SK-N-MC (cell line): ENCODE data around the gene P2RY2.

Experiments used
- DNase-seq: peaks from one replicate; pipeline ENCODE4 v3.0.0-alpha.2; 2011; ENCODE audit warnings: low read depth, low spot score
- H3K27ac ChIP-seq: fragments of 200-600 bp; sonication (generic); 2 replicates; pipeline ENCODE4 v1.5.1; 2016; ENCODE audit warnings: mixed run types
- H3K36me3 ChIP-seq: fragments of 200-600 bp; sonication (generic); 2 replicates; pipeline ENCODE4 v1.6.1; 2017; ENCODE audit warnings: antibody characterized with exemption, low read length, mixed read lengths; ENCODE audit not compliant: insufficient read depth
- H3K4me3 ChIP-seq: fragments of 200-600 bp; sonication (generic); 2 replicates; pipeline ENCODE4 v1.5.1; 2016
- H3K9ac ChIP-seq: fragments of 200-600 bp; sonication (generic); 2 replicates; pipeline ENCODE4 v1.8.0; 2017; ENCODE audit warnings: mixed run types, mixed read lengths; ENCODE audit not compliant: insufficient read length
- H3K9me3 ChIP-seq: fragments of 200-600 bp; sonication (generic); 2 replicates; pipeline ENCODE4 v1.6.1; 2017; ENCODE audit warnings: low read depth, mild to moderate bottlenecking, antibody characterized with exemption, low read length, moderate library complexity, mixed read lengths
- EZH2 ChIP-seq: fragments of 200-600 bp; sonication (generic); IDR thresholded peaks from one replicate; pipeline ENCODE4 v1.6.1; 2017; ENCODE audit warnings: antibody characterized with exemption
- FOXP2 ChIP-seq: optimal IDR thresholded peaks from 2 replicates; pipeline ENCODE3; 2011; ENCODE audit warnings: mild to moderate bottlenecking, moderate library complexity; ENCODE audit not compliant: insufficient read depth; ENCODE audit errors: extremely low read length, control extremely low read depth
- POLR2AphosphoS5 ChIP-seq: IDR thresholded peaks from 2 replicates; pipeline ENCODE4 v1.6.1; 2012; ENCODE audit warnings: mild to moderate bottlenecking, low read depth, low read length, borderline replicate concordance

The P2RY2 gene

DNA sequence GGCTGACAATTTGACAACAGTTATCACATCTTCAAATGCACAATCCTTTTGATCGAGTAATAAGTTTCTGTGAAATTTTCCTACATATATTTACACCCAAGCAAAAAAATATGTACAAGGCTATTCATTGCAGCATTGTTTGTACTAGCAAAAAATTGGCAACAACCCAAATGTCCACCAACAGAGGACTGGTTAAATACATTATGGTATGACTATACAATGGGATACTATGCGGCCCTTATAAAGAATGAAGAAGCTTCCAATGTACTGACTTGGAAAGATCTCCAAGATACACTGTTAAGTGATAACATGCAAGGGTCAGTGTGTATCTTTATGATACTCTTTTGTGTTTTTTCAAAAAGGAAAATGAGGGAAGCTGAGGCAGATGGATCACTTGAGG, 8.2 kb upstream of the P2RY2 start:
- TF ChIP-seq FOXP2 (no peak), EZH2 (no peak), POLR2AphosphoS5 (no peak)

DNA sequence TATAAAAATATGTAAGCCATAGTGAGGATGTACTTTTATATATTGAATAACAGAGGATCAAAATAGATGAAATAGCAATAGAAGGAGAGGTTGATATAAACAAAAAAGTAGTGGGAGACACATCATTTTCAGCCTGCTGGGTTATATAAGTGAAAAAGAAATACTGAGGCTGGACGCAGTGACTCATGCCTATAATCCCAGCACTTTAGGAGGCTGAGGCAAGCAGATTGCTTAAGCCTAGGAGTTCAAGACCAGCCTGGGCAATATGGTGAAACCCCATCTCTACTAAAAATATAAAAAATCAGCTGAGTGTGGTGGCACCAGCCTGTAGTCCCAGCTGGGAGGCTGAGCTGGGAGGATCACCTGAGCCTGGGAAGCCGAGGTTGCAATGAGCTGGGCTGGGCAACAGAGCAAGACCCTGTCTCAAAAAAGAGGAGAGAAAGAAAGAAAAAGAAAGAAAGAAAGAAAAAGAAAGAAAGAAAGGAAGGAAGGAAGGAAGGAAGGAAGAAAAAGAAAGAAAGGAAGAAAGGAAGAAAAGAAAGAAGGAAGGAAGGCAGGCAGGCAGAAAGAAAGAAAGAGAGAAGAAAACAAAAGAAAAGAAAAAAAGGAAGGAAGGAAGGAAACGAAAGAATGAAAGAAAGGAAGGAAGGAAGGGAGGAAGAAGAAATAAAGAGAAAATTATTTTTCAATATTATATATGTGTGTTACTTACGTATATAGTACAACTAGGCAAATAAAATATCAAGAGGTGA, 7.0 kb upstream of the P2RY2 start:
- H3K27ac ChIP-seq = no peak overlapping the region
- DNase-seq = no peak
- TF ChIP-seq FOXP2 (no peak), EZH2 (no peak), POLR2AphosphoS5 (no peak)
- H3K9me3 ChIP-seq = no peaks in the 10 kb centered on the region
- H3K9ac ChIP-seq = no peak overlapping the region
- H3K36me3 ChIP-seq = no peaks in the 10 kb centered on the region
- H3K4me3 ChIP-seq = no peak overlapping the region

More for the DNA sequence above, 8.2 kb upstream of the P2RY2 start:
- Histone ChIP-seq H3K4me3 (no peak overlapping the region), H3K36me3 (no peaks in the 10 kb centered on the region), H3K27ac (no peak overlapping the region), H3K9ac (no peak overlapping the region), H3K9me3 (no peaks in the 10 kb centered on the region)
- DNase-seq = no peak

DNA sequence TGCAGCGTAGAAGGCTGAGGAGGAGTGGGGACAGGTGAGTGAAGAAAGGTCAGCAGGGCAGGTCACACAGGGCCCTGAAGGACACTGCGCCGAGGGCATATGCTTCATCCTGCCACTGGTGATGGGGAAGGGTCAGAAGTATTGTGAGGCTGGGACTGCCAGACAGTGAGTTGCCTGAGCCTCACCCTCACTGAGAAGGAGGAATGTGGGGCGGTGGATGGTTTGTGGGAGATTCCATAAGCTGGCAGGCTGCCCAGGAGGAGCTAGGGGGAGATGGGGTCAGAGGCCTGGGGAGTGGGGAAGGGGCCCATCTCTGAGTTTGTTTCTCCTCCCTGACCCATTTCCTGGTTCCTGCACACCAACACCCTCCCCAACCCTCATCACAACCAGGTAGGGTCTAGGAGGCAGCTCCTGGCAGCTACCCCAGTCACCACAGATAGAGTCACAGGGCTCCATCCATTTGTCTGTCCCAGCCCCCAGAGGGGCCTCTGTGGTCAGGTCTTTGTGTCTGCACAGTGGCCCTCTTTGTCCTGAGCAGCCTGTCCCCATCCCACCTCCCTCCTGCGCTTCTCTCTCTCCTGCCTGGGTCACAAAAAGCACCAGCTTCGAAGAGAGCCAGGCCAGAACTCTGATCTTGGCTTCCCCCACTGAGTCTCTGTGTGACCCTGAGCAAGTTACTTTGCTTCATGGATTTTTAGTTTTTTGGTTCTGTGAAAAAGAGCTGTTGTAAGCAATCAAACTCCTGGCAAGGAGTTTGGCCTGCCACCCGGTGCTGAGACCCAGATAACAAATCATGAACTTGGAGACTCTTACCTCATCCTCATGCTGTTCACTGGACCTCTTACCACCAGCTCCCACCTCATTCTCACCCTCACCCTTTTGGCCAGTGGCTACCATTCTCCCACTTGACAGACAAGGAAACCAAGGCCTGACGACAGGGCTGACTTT, 4.6 kb upstream of the P2RY2 start:
- H3K36me3 ChIP-seq = no peaks in the 10 kb centered on the region
- H3K27ac ChIP-seq = no peak overlapping the region
- no peaks in the 10 kb centered on the region for H3K9me3 ChIP-seq
- no peak overlapping the region for H3K4me3 ChIP-seq
- TF ChIP-seq EZH2 = no peak
- TF ChIP-seq POLR2AphosphoS5 = no peak
- no peak for TF ChIP-seq FOXP2
- no peak overlapping the region for H3K9ac ChIP-seq
- DNase-seq = no peak

DNA sequence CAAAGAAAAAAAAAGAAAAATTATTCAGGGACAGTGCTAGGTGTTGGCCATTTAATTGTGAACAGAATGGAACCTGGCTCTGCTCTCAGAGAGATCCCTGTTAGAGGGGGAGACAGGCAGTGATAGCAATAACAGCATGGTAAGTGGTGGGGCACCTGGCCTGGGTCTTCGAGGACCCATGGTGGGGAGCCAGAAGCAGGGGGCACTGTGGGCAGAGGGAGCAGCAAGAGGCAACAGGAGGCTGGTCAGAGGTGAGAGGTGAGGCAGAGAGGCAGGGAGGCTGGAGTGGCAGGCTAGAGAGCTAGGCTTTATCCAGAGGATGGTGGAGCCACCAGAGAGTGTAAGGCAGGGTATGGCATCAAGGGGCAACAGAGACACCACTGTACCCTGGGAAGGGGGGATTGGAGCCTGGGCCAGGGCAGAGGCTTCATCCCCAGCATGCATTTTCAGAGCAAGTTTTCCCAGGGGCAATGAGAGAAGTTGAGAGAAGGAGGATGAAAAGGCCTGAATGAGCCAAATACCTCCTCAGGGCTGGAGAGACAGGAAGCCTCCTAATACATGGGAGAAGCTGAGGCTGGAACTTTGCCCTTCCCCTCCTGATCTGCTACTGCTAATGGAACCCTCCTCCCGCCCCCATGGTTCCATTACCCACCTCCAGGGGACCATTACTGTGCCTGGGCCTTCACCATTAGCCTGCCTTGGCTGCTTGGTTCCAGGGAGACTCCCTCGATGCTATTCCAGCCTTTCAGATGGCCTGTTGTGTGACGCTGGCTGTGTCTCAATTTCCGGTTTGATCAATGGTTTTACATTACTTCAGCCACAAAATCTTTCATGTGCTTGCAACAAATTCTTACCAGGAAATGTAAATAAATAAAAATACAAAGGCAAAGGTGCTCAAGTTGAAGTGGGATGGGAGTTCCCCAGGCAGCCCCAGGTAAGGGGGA, 2.6 kb upstream of the P2RY2 start:
- no peak for DNase-seq
- H3K9me3 ChIP-seq = no peaks in the 10 kb centered on the region
- H3K4me3 ChIP-seq = no peak overlapping the region
- no peaks in the 10 kb centered on the region for H3K36me3 ChIP-seq
- TF ChIP-seq EZH2 (no peak), FOXP2 (no peak), POLR2AphosphoS5 (no peak)
- no peak overlapping the region for H3K9ac ChIP-seq
- no peak overlapping the region for H3K27ac ChIP-seq

DNA sequence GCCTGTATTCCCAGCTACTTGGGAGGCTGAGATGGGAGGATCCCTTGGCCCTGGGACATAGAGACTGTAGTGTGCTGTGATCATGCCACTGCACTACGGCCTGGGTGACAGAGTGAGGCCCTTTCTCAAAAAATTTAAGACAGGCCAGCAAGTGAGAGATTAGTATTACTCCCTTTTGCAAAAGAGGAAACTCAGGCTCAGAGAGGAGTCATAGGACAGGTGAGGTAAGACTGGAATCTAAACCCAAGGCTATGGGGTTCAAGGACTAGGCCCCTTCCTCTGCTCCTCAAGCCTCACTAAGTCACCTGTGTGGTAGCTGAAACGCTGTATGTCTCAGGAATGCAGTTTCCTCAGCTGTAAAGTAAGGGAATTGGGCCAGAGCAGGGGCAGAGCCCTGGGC, 1.6 kb upstream of the P2RY2 start:
- Histone ChIP-seq H3K9ac (no peak overlapping the region), H3K4me3 (no peak overlapping the region), H3K36me3 (no peaks in the 10 kb centered on the region), H3K9me3 (no peaks in the 10 kb centered on the region), H3K27ac (no peak overlapping the region)
- no peak for DNase-seq
- TF ChIP-seq POLR2AphosphoS5 (no peak), FOXP2 (no peak), EZH2 (no peak)

DNA sequence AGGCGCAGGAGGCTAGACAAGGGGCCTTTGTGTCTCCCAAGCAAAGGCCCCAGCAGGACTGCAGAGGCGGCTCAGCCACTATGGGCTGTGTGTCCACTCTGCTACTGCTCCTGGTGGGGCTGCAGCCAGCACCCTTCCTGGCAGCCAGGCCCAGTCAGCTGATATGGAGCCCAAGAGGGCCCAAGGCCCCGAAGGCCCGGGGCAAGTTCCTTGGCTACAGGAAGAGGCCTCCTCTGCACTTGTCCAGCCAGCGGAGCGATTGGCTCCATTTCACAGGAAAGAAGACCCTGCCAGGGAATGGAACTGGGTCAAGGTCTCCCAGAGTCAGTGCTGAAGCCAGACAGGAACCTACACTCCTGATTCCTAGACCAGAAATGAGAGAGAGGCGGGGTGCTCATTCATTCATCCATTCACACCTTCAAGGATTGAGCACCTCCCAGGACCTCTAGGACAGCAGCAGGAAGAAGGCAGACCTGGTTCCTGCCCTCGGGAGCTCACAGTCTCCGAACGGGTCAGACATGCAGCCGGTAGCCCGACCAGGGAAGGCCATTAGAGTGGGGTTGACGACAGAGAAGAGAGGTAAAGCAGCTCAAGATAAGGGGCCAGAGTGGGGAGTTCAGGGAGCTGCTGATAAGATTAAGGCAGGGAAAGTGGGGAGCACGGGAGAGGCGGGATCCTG, 811 bp upstream of the P2RY2 start:
- Histone ChIP-seq H3K9me3 (no peaks in the 10 kb centered on the region), H3K4me3 (no peak overlapping the region), H3K36me3 (no peaks in the 10 kb centered on the region), H3K27ac (no peak overlapping the region), H3K9ac (no peak overlapping the region)
- DNase-seq = no peak
- no peak for TF ChIP-seq EZH2
- TF ChIP-seq POLR2AphosphoS5 = no peak
- TF ChIP-seq FOXP2 = no peak

DNA sequence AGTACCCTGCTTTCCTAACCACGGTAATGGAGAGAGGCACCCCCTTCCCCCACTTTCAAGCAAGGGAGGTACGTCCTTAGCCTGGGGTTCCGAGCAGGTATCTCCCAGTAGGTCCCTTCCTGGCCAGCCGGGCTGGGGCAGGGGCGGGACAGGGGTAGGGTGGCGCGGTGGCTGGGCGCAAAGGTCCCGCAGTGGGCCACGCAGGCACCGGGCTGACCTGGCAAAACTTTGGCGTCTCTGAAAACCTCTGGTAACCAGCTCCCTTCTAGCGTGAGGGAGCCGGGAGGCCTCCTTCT, 323 bp upstream of the P2RY2 start:
- Histone ChIP-seq H3K36me3 (no peaks in the 10 kb centered on the region), H3K9me3 (no peaks in the 10 kb centered on the region), H3K4me3 (no peak overlapping the region), H3K9ac (no peak overlapping the region), H3K27ac (no peak overlapping the region)
- TF ChIP-seq EZH2 (no peak), FOXP2 (no peak), POLR2AphosphoS5 (no peak)
- DNase-seq = no peak
